SK-MEL-5 (cell line): Measurements from ENCODE around the gene OSBPL5. TPM values are rescaled to one million over a fixed set of nuclear protein-coding genes. Genes with fewer than 3 reads are reported as not detected.

Experiments
- DNase-seq: peaks from one replicate; pipeline ENCODE4 v3.0.0-alpha.2; 2016; ENCODE audit warnings: low read depth, low spot score
- in situ Hi-C: cut with HindIII; loops from 2 replicates; pipeline ENCODE4 v1.10.0; 2016; ENCODE audit warnings: low sequenced_read_pairs, high pct_unique_total_duplicates, low pct_unique_long_range_greater_than_20kb
- polyA plus RNA-seq, 2 experiments: library from polyadenylated mRNA; depleted of rRNA; stranded (reverse); fragments of >200 nt; gene quantifications; 2 replicates each; pipeline ENCODE4 v1.2.3, GENCODE V29; 2015
- total RNA-seq: library from RNA; depleted of rRNA; stranded (reverse); fragments of >200 nt; shearing (Covaris generic); gene quantifications from 2 replicates; pipeline ENCODE4 v1.2.3, GENCODE V29; 2014; rRNA removed

The OSBPL5 gene, protein sequence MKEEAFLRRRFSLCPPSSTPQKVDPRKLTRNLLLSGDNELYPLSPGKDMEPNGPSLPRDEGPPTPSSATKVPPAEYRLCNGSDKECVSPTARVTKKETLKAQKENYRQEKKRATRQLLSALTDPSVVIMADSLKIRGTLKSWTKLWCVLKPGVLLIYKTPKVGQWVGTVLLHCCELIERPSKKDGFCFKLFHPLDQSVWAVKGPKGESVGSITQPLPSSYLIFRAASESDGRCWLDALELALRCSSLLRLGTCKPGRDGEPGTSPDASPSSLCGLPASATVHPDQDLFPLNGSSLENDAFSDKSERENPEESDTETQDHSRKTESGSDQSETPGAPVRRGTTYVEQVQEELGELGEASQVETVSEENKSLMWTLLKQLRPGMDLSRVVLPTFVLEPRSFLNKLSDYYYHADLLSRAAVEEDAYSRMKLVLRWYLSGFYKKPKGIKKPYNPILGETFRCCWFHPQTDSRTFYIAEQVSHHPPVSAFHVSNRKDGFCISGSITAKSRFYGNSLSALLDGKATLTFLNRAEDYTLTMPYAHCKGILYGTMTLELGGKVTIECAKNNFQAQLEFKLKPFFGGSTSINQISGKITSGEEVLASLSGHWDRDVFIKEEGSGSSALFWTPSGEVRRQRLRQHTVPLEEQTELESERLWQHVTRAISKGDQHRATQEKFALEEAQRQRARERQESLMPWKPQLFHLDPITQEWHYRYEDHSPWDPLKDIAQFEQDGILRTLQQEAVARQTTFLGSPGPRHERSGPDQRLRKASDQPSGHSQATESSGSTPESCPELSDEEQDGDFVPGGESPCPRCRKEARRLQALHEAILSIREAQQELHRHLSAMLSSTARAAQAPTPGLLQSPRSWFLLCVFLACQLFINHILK
- total RNA-seq, result 11.7 and 15.2 TPM in 2 replicates
- 27.8 and 30.3 TPM in 2 replicates for polyA plus RNA-seq (2015; cell fraction: cytosol; rRNA removed)
- 71.9 and 89.9 TPM in 2 replicates for polyA plus RNA-seq (2015; cell fraction: nucleus; rRNA removed)

DNA sequence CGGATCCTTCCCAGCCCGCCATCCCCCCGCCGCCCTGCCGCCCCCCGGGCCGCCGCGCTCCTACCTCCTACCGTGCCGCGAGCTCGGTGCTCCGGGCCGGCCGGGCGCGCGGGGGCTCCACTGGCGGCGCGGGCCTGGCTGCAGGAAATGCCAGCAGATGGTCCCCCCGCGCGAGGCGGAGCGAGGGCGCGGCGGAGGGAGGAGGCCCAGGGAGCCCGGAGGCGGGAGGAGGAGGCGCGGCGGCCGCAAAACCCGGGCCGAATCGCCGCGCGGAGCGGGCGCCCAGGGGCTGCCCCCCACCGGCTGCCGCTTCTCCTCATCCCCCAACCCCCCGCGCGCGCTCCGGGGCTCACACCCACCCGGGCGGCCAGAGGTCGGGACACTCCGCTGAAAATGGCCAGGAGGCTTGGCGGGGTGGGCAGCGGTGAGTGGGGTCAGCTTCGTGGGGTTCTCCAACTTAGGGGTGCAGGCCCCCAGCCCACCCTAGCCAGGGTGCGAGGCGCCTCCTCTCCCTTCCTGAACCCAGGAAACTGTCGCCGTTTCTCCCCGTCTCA, at the start of gene OSBPL5:
Gene OSBPL5 (minus strand): TSS at position 159 of the 554 bp plus-strand sequence. CDS start 36,162 bp downstream, outside the sequence.
- DNase-seq, result peak; percentile 60
- in situ Hi-C loops, result no loop called here

DNA sequence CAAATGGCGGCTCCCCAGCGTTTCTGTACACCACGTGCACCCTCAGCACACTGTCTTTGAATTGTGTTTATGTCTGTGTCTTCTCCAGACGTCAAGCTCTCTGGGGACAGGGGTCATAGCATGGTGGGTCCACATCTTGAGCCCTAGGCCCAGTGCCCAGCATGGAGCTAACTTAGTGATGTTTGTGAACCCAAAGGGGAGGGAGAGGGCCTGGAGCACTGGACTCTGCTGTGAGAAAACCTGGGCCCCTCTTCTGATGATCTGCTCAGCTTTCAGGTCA, 49.2 kb upstream of the OSBPL5 start:
- in situ Hi-C loops, result no loop called here

DNA sequence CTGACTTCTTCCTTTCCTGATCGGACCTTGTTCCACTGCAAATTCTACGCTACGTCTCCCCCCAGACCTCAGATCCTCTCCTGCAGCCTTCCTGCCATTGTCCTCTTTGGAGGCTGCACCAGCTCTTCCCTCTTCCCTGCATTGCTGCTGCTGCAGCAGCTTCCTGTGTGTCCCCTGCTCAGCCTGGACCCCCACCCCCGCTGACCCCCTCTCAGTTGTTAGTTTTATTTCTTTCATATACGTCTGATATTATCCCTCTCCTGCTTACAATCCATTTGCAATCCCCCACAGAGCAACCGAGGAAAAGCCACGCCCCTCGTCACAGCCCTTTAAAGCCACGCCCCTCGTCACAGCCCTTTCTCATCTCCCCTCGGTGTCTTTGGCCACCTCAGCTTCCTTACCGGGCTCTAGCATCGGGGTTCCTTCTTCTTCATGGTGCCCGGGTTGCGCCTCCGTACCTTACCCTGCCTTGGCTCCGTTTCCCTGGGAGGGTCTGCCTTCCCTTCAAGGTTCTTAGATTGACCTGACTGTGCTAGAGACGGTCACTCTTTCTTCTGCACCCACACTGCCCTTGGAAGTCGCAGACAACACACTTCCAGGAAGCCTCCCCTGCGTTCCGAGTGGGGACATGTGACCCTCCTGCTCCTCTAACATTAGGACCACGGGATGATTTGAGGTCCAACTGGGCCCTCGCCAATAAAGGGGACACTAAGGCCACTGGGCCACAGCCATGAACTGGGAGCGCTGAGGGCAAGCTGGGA, 48.7 kb upstream of the OSBPL5 start:
- in situ Hi-C loops, result no loop called here
- DNase-seq, result no peak

More for the DNA sequence above, 49.2 kb upstream of the OSBPL5 start:
- no peak for DNase-seq

DNA sequence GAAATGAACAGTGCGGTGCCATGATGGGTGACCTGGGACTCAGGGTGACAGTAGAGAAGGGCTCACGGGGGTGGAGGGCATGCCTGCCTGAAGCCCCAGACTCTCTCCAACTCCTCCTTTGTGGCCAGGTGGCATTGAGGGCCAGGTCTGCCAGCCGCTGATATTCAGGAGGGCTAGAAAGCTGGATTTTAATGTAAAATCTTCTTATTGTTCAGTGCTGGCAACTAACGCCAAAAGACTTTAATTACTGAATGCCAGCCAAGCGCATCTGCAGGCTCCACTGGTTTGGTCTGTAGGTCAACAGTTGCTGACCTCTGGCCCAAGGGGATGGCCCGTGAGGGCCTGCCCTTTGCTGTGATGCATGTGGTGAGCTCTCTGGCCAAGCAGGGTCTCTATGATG, 43.2 kb upstream of the OSBPL5 start:
- in situ Hi-C loops, result no loop called here
- no peak for DNase-seq

DNA sequence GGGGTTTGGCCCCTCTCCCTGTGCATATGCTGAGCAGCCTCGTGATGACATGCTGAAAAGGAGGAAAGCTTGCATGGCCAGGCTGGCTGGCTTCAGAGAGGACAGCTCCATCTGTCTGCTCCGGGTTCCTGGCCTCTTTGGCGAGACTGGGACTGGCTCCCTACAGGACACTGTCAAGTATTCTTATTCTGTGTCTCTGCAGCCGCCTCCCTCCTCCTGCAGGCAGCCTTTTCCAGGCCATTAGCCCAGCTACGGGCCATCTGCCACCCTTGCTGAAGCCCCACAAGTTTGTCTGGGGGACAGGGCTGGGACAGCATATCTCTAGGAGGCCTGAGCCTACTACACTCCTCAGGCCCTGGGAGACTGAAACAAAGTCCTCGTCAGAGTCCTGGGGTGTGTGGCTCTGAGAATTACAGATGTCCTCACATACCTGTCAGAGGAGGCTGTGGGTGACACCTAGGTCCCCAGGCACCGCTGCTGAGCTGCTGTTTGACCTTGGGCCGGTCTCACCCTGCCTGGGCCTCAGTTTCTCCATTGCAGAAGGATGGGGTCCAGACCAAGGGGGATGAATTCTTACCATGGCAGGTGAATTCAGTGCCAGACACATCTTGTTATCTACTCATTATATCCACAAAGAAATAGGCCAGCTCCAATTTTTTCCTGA, 42.5 kb upstream of the OSBPL5 start:
- no peak for DNase-seq
- in situ Hi-C loops, result no loop called here

DNA sequence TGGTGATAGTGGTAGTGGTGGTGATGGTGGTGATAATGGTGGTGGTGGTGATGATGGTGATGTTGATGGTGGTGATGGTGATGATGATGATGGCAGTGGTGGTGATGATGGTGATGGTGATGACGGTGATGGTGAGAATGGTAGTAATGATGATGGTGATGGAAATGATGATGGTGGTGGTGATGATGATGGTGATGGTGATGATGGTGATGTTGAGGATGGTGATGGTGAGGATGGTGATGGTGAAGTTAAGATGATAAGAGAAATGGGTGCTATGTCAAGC, 41.8 kb upstream of the OSBPL5 start:
- in situ Hi-C loops, result no loop called here
- no peak for DNase-seq

DNA sequence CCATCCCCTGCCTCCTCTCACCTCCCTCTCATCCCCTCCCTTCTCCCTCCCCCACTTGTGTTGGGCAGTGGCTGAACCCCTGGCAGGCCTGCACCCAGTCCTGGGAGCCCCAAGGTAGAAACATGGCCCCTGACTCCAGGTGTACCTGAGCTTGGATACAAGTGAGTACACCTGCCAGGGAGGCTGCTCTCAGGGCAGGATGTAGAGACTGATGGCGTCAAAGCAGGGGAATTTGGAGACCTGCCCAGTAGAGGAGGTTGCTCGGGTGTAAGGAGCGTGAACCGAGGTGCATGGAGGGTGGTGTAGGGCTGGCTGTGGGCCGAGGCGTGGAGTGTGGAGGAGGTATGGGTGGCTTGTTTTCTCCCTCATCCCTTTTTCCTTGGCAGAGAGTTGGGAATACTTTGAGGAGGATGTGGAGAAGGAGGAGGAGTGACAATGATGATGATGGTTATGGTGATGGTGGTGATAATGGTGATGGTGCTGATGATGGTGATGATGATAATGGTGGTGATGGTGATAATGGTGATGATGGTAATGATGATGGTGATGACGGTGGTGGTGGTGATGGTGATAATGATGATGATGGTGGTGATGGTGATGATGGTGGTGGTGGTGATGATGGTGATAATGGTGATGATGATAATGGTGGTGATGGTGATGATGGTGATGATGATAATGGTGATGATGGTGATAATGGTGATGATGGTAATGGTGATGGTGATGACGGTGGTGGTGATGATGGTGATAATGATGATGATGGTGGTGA, 41.2 kb upstream of the OSBPL5 start:
- DNase-seq, result no peak
- in situ Hi-C loops, result no loop called here

DNA sequence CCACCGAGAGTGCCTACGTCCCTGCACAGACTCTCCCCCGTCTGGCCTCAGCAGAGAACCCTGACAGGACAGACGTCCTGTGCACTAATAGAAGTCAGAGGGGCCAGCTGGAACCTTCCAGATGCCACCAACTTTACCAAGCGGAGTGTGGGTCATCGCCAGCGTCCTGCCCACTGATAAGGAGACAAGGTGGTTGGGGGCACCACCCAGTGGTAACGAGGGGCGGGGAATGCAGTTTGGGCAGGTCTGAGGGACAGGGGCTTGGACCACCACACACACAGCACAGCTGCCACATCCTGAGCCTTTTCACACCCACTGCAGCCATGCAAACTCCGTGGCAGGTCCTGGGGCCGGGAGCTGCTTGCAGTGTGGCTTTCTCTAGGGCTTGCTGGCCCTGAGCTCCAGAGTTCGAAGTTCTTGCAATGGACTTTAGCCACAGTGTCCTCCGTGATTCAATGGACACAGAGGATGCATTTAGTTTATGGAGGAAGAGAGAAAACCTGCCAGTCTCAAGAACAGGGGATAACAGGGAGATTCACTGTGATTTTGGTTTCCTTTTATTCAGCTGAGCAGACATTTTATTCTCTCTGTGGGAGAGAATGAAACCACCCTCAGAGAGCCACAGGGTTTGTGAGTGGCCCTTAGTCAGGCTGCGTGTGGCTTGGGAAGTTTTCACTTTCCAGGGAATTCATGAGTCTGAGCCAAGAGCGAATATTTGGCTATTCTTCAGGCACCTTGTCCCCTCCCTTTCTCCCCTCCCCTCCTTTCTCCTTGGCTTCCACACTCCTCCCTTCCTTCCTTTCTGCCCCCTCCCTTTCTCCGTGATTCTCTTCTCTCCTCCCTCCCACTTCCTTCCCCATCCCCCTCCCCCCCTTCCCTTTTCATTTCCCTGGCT, 40.4 kb upstream of the OSBPL5 start:
- in situ Hi-C loops, result no loop called here
- DNase-seq, result no peak

DNA sequence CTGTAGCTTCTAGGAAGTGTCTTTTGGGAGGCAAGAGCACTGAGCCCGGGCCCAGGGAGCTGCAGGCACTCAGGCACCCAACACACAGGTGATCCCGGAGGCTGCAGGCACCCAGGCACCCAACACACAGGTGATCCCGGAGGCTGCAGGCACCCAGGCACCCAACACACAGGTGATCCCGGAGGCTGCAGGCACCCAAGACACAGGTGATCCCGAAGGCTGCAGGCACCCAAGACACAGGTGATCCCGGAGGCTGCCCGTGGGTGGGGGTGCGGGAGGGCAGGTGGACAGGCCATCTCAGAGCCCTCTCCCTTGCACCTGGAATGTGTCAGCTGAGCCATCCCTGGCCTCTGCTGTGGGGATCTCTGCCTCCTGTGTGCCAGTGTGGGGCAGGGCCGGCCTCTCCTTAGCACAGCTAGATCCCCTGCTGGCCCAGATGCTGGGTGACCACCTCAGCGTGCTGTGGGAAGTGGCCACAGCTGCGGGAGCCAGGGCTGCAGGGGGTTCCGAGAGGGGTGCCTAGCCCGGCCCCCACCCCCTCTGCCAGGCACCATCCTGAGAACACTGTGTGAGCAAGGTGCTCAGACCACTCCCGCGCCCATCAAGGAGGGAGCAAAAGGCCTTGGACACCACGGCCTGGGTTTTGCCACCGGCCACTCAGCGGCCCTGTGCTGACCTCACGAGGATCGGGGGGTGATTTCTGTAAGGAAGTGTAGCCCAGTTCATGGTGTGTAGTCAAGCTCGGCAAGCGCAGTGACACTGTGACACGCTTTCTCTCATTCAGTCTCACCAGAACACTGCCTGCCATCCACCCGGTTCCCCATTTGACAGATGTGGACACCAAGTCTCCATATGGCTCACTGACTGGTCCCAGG, 39.3 kb upstream of the OSBPL5 start:
- in situ Hi-C loops, result no loop called here
- no peak for DNase-seq

DNA sequence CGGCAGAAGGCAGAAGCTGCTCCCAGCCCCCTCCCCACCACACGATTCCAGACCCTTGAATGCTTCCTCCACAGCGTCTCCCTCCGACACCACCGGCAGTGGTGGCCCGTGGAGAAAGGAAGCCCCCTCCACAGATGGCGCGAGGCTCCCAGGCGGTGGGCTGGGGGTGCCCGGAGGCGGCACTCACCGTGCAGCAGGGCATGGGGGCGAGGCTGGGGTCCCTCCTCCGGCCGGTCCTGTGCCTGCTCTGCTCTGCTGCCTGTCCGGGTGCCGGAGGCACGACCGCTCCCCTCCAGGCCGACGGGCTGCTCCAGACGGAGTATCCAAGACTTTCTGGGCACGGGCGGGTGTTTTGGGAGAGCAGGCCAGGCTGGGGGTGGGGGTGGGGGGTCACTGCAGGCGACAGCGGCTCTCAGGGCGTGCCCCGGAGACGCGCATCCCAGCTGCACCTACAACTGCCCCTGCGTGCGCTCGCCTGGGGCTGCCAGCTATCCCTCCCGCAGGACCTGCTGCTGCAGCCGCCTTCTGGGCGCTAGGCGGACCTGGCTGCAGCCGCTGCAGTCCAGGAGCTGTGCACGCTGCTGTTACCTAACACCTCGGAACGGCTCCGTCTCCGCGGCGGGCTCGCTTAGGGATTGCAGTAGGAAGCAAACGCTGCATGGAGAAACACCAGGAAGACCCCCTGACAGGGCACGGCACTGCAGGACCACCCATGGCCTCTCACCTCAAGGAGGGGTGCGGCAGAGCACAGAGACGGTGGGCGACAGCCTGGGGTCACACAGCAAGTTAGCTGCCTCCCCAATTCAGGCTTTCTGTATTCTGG, 38.3 kb upstream of the OSBPL5 start:
- in situ Hi-C loops, result no loop called here
- DNase-seq, result no peak

DNA sequence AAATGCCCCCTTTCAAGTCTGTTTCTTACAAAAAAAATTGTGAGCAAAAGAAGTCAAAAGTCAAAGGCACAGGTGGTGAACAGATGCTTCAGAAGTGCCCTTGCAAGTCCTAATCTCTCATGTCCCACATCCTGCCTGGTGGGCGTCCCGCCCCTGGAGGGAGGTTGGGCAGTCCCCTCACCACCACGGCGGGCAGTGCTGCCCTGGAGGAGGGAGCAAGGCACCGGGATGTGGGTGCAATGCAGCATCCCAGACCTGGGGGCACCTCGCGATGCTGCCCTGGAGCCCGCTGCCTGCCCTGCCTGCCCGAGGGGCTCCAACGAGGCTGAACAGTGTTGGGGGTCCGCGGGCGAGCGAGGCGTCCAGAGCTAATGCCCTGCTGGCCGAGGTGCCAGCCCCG, 37.6 kb upstream of the OSBPL5 start:
- no peak for DNase-seq
- in situ Hi-C loops, result no loop called here

DNA sequence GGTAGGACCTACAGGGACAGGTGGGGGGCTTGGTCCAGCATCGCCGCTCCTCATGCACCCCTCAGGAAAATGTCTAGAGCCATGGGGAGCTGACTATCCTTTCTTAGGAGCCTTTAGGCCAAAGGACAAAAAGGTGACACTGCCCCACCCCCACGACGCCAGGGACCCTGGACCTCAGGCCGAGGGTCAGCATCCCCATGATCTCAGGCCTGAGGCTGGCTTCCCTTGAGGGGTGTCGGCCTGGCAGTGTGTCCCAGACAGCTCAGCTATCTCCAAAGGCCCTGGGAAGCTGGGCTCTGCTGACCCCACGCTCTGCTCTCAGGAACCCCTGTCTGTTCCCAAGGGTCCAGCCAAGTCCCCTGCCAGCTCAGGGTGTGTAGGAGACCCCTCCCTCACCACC, 37.2 kb upstream of the OSBPL5 start:
- DNase-seq, result no peak
- in situ Hi-C loops, result no loop called here

DNA sequence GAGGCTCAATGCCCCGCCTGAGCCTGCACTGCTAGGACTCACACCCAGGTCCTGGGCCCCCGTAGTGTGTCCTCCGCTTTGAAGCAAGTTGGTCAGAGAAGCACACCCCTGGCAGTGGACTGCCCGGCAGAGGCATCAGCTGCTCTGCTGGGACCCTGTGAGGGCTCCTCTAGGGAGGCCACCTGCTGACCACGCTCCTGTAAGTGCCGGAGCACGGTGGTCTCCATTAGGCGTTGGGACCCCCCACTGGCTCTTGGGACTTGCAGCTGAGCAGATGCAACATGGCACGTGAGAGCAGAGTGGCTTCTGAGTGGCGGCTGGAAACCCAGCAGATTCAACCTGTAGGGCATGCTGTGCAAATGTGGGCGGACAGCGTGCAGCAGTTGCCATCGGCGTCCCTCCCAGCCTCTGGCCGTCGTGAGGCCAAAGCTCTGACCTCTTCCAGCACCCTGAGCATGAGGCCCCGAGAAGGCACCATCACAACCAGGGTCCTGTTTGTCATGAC, 36.6 kb upstream of the OSBPL5 start:
- in situ Hi-C loops, result no loop called here
- no peak for DNase-seq

DNA sequence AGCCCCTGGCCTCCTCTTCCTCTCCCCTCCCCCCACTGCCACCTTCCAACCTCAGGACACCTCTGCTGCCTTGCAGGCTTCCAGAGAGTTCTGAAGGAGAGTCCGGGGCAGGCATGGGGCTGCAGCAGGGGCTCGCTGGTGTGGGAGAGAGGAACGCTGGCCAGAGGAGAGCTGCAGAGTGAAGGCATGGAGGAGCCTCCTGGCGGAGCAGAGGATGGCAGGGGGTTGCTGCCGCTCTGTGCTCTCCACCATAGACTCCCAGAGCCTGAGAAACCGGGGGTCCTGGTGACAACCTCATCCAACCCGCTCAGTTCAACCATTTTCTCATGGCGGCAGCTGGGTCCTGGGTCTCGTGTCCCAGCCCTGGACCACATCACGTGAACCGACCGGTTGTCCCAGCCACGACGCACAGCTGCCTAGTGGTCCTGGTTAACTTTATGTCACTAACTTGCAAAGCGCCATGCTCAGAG, 36.0 kb upstream of the OSBPL5 start:
- DNase-seq, result no peak
- in situ Hi-C loops, result no loop called here
